Right lobe of liver (tissue), 6 donors: ENCODE data around the gene SAFB2. TPM values are rescaled to one million over a fixed set of nuclear protein-coding genes. Genes with fewer than 3 reads are reported as not detected.

Experiments
- ATAC-seq, 4 donors: fragments of 200-7000 bp; cut with Tn5 transposase; one replicate each; pipeline ENCODE4 v1.9.1; 2020; ENCODE audit warnings: mild to moderate bottlenecking in 4 of 4, moderate library complexity in 4 of 4
- DNase-seq, 3 donors: peaks; one replicate each; pipeline ENCODE4 v3.0.0-alpha.2; 2020
- H3K27ac ChIP-seq, 3 donors: fragments of 200-600 bp; one replicate each; pipeline ENCODE4 v1.8.0; 2022
- H3K27me3 ChIP-seq, 2 donors: fragments of 200-600 bp; one replicate each; pipeline ENCODE4 v1.8.0; 2022
- H3K36me3 ChIP-seq, 4 donors: fragments of 200-600 bp; sonication (generic) in 1 of 4; one replicate each; pipeline versions ENCODE4 v1.5.1 to v1.8.0; 2017 to 2022; ENCODE audit warnings: control low read depth in 1 of 4
- H3K4me1 ChIP-seq, 4 donors: fragments of 200-600 bp; sonication (generic) in 1 of 4; one replicate each; pipeline versions ENCODE4 v1.5.1 to v1.8.0; 2017 to 2022; ENCODE audit warnings: control low read depth in 1 of 4
- H3K4me3 ChIP-seq, 3 donors: fragments of 200-600 bp; one replicate each; pipeline ENCODE4 v1.8.0; 2022
- H3K9me3 ChIP-seq, 4 donors: fragments of 200-600 bp; sonication (generic) in 1 of 4; one replicate each; pipeline versions ENCODE4 v1.5.1 to v1.8.0; 2017 to 2022; ENCODE audit warnings: control low read depth in 1 of 4
- CTCF ChIP-seq, 4 donors: fragments of 200-600 bp in 3 of 4; fragments of 450-650 bp in 1 of 4; IDR thresholded peaks; one replicate each; pipeline versions ENCODE4 v1.5.1 to v1.8.0; 2016 to 2022; ENCODE audit warnings: antibody characterized with exemption in 4 of 4, mild to moderate bottlenecking in 2 of 4
- POLR2A ChIP-seq: fragments of 450-650 bp; IDR thresholded peaks from one replicate; pipeline ENCODE4 v1.6.1; 2017; ENCODE audit warnings: antibody characterized with exemption, mild to moderate bottlenecking
- WGBS: methylation state at CpG from one replicate; pipeline ENCODE4 v1.1.6; 2018; ENCODE audit warnings: low coverage, low lambda C conversion rate; ENCODE audit not compliant: insufficient coverage; ENCODE audit errors: missing lambda C conversion rate; 5-methylcytosine and 5-hydroxymethylcytosine counted together
- intact Hi-C, 2 donors: fragments of 100-400 bp; cut with DNase I; formaldehyde crosslinking; loops; one replicate each; pipeline versions ENCODE4 v1.11.2 to v1.14.1; 2022
- long read RNA-seq: library from polyadenylated mRNA; unstranded; transcript quantifications from one replicate; pipeline ENCODE4 v2.0.0, GENCODE V29; 2019
- total RNA-seq, 6 experiments: library from RNA; depleted of rRNA in 2 of 6; stranded (reverse); fragments of >200 nt in 2 of 6; fragmentation: NEBNext Ultra II Directional in 3 of 6; extraction: Animal tissue kit (Norgen Biotek cat#: 25700) in 3 of 6; gene quantifications; one replicate each; pipeline versions ENCODE4 v1.1.0 to v1.2.4, GENCODE V29; 2016 to 2023
- donor health status: DM: no; HTN: yes; CAD: no.
- donor health status: DM: no; HTN: no; CAD: no.
- donor health status: DM: no; HTN: no; CAD: no.
- donor health status: DM: no; HTN: yes; CAD: no.
- donor health status: DM: no; HTN: yes; CAD: no.

The SAFB2 gene
- total RNA-seq = 10 to 100 TPM; 16.9 to 48.9 (median 41.7) TPM
- long read RNA-seq, partial matches to known transcripts = 6 of 6 reads
- long read RNA-seq, other reads (novel, unspliced or antisense) = 0 of 6 reads

DNA sequence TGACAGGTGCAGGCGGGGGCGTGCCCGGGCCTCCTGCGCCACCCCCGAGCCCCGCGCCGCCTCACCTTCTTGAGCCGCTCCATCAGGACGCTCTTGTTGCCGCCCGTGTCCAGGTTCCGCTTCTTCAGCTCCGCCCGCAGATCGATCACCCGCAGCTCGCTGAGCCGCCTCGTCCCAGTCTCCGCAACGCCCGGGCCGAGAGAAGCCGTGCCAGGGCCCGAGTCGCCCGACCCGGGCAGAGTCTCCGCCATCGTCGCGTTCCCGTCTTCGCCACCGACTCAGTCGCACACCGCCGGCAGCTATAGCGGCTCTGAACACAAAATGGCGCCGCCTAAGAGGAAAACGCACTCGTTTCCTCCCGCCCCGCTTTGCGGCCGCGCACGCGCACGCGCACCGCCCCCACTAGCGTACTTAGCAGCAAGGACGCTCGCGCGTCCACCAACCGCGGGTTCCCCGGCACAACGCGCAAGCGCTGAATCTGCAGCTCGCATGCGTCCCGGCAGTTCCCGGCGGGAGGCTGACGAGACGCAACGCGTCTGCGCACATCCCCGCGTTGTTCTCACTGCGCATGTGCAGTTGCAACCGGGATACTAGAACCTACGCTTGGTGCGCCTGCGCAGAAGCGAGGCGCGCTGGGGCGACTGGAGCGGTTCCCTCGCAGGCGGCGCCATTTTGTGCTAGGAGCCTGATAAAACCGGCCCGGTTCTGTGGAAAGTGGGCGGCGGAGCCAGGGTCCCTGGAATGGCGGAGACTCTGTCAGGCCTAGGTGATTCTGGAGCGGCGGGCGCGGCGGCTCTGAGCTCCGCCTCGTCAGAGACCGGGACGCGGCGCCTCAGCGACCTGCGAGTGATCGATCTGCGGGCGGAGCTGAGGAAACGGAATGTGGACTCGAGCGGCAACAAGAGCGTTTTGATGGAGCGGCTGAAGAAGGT is at the start of gene SAFB2, which contains the start of gene SAFB:
TSS of gene SAFB2 (minus strand) at position 312 of the 932 bp plus-strand sequence. CDS start at position 251, 61 bp downstream.
TSS of gene SAFB (plus strand) at position 619 of the 932 bp plus-strand sequence. CDS start at position 742, 123 bp downstream.
- peak; percentile 99 to 100 (median 100) for DNase-seq
- intact Hi-C loops = no loop called here
- peak; percentile 91 to 94 (median 92) for ATAC-seq
- H3K9me3 ChIP-seq = no peaks in the 10 kb centered on the region
- peak within 1 kb of the TSS; percentile 95 to 100 (median 96) for H3K4me3 ChIP-seq
- 0% methylated on average over 16 of the region's 116 CpGs for WGBS
- peaks cover 0 to 49% (median 15%) of the 10 kb centered on the region in 4 donors for H3K36me3 ChIP-seq
- peak; percentile 90 for TF ChIP-seq POLR2A
- no peak for TF ChIP-seq CTCF (IDR thresholded peaks at IDR 0.05)
- H3K4me1 ChIP-seq = peaks cover 0 to 53% (median 18%) of the 10 kb centered on the region in 4 donors
- H3K27ac ChIP-seq = peak within 1 kb of the TSS; percentile 90 to 96 (median 95)
- no peaks in the 10 kb centered on the region for H3K27me3 ChIP-seq

GRCh38 chr19:5671600-5671999 is 49.0 kb upstream of the SAFB2 start:
- Histone ChIP-seq H3K4me3 (no peak overlapping the region), H3K27ac (no peak overlapping the region), H3K9me3 (no peaks in the 10 kb centered on the region), H3K4me1 (peaks cover 0 to 1% (median 0%) of the 10 kb centered on the region in 4 donors), H3K27me3 (no peaks in the 10 kb centered on the region), H3K36me3 (peaks cover 7 to 35% (median 20%) of the 10 kb centered on the region in 4 donors)
- no peak for ATAC-seq
- DNase-seq = no peak
- 71% methylated on average over 4 of the region's 7 CpGs for WGBS
- intact Hi-C loops = loop anchor here (5.0 to 10.0 kb wide), 2 partner anchors 44 to 57 kb away; no protein-coding TSS in a partner anchor
- no peak for TF ChIP-seq POLR2A
- no peak for TF ChIP-seq CTCF (IDR thresholded peaks at IDR 0.05)

GRCh38 chr19:5669212-5669611 is 46.6 kb upstream of the SAFB2 start:
- DNase-seq (peak in 1 of 3 donors; percentile 31), ATAC-seq (no peak)
- WGBS = 100% methylated on average over 1 of the region's 11 CpGs
- H3K4me1 ChIP-seq = peaks cover 0 to 24% (median 4%) of the 10 kb centered on the region in 4 donors
- H3K27ac ChIP-seq = no peak overlapping the region
- H3K27me3 ChIP-seq = no peaks in the 10 kb centered on the region
- no peak for TF ChIP-seq CTCF (IDR thresholded peaks at IDR 0.05)
- TF ChIP-seq POLR2A = no peak
- intact Hi-C loops = no loop called here
- H3K36me3 ChIP-seq = peaks cover 13 to 55% (median 29%) of the 10 kb centered on the region in 4 donors
- H3K9me3 ChIP-seq = no peaks in the 10 kb centered on the region
- no peak overlapping the region for H3K4me3 ChIP-seq

DNA sequence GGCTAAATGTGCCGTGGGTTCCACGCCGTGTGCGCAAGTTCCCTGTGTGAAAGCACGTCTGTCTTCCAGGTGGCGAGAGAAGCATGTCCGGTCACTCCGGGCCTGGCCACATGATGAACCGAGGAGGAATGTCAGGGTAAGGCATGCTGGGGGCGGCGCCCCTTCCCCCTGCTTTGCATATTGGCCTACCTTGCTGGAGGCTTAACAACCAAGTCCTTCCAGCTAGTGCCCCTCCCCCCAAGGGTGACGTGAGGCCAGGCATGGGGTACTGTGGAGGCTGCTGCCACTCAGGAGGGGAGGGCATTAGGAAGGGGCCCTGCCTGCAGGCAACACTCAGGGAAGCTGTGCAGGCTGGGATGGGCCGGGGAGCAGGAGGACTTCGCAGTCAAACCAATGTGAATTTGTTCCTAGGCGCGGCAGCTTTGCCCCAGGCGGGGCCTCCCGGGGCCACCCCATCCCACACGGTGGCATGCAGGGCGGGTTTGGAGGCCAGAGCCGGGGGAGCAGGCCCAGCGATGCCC is 45.2 kb upstream of the SAFB2 start:
- intact Hi-C loops = no loop called here
- no peaks in the 10 kb centered on the region for H3K9me3 ChIP-seq
- H3K4me3 ChIP-seq = no peak overlapping the region
- WGBS = 80% methylated on average over 1 of the region's 22 CpGs
- peaks cover 16 to 69% (median 38%) of the 10 kb centered on the region in 4 donors for H3K36me3 ChIP-seq
- DNase-seq = peak in 1 of 3 donors; percentile 47
- no peak for ATAC-seq
- H3K4me1 ChIP-seq = peaks cover 0 to 30% (median 7%) of the 10 kb centered on the region in 4 donors
- TF ChIP-seq POLR2A (no peak), CTCF (IDR thresholded peaks at IDR 0.05) (no peak)
- H3K27ac ChIP-seq = no peak overlapping the region
- H3K27me3 ChIP-seq = no peaks in the 10 kb centered on the region
